TTC549 (cell line): Measurements from ENCODE around the gene CHAC2.
"Not testable (repeated sequence)": the region's sequence is repeated elsewhere in the genome, so short reads cannot be mapped to it uniquely, and the experiment has no call there.

ENCODE experiments used
- FAIRE-seq: peaks from 2 replicates; lab custom pipeline; 2012; peaks lifted over from hg19 to GRCh38; lab: Jason Lieb, UNC

The CHAC2 gene

DNA sequence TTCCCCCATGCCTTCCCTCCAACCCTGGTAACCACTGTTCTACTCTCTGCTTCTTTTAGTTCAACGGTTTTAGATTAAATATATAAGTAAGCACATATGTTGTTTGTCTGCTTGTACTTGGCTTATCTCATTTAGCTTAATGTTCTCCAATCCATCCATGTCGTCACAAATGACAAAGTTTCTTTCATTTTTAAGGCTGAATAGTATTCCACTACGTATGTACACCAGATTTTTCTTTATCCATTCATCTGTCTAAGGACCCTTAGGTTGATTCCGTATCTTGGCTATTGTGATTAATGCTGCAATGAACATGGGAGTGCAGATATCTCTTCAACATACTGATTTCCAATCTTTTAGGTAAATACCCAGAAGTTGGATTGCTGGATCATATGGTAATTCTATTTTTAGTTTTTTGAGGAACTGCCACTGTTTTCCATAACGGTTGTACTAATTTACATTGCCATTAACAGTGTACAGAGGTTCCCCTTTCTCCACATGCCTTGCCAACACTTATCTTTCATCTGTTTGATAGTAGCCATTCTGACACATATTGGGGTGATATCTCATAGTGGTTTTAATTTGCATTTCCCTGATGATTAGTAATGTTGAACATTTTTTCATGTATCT is 11.0 kb downstream of the CHAC2 start:
- no peak for FAIRE-seq

DNA sequence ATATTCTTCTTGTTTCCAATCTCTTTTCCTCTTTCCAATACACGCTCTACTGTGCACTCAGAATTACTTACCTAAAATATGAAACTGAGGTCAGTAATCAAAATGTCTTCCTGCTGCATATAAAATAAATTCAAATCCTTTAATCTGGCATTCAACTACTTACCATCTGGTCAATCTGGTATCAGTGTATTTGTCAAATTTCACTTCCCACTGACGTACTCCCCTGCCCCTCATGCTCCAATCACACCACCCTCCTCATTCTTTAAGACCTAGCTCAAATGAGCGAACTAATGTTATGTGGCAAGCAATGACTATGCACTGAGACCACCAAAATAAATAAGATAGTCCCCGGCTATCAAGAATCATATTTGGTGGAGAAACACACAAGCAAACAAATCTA is 12.5 kb downstream of the CHAC2 start:
- FAIRE-seq: no peak

DNA sequence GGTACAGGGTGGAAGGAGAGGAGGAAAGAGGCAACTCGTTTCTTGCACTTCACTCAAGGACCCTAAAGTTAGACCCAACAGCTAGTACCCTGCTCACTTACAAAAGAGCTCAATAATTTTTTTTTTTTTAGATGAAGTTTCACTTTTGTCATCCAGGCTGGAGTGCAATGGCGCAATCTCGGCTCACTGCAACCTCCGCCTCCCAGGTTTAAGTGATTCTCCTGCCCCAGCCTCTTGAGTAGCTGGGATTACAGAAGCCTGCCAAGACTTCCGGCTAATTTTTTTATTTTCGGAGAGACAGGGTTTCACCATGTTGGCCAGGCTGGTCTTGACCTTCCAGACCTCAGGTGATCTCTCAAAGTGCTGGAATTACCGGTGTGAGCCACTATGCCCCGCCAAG is 15.1 kb downstream of the CHAC2 start:
- FAIRE-seq: no peak

DNA sequence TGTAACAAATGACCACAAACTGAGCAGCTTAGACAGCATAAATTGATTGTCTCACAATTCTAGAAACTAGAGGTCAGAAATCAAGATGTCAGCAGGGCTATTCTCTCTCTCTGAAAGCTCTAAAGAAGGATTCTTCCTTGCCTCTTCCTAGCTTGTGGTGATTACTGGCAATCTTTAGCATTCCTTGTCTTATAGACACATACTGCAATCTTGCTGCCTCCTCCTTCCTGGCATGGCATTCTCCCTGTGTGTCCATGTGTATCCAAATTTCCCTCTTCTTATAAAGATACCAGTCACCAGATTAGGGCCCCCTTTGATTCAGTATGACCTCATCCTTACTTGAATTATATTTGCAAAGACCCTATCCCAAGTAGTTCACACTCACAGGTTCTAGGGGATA is 16.8 kb downstream of the CHAC2 start:
- no peak for FAIRE-seq

DNA sequence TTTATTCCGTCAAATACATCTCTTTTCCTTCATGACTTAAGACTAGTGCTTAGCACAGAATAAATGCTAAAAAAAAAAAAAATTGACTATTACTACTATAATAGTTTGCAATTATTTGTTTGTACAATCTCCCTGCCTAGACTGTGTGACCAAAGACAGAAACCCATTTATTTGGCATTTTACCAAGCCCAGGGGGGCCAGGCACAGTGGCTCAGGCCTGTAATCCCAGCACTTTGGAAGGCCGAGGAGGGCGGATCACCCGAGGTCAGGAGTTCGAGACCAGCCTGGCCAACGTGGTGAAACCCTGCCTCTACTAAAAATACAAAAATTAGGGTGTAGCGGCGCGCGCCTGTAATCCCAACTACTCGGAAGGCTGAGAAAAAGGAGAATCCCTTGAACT is 17.8 kb downstream of the CHAC2 start:
- FAIRE-seq: no peak

DNA sequence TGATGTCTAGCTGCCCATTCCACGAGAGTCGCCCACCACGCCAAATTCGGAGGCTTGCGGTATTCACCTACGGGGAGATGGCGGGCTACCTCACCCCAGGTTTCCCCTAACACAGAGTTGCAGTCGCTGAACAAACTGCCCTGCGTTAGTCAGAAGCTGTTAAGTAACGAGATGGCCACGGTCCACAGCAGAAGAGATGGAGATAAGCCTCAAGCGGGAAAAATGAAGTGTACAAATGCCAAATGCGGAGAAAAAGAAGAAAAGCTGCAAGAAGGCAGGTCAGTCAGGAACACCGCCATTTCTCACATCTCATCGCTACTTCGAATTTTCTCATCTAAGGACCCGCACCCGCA is 18.7 kb downstream of the CHAC2 start:
- FAIRE-seq: no peak

DNA sequence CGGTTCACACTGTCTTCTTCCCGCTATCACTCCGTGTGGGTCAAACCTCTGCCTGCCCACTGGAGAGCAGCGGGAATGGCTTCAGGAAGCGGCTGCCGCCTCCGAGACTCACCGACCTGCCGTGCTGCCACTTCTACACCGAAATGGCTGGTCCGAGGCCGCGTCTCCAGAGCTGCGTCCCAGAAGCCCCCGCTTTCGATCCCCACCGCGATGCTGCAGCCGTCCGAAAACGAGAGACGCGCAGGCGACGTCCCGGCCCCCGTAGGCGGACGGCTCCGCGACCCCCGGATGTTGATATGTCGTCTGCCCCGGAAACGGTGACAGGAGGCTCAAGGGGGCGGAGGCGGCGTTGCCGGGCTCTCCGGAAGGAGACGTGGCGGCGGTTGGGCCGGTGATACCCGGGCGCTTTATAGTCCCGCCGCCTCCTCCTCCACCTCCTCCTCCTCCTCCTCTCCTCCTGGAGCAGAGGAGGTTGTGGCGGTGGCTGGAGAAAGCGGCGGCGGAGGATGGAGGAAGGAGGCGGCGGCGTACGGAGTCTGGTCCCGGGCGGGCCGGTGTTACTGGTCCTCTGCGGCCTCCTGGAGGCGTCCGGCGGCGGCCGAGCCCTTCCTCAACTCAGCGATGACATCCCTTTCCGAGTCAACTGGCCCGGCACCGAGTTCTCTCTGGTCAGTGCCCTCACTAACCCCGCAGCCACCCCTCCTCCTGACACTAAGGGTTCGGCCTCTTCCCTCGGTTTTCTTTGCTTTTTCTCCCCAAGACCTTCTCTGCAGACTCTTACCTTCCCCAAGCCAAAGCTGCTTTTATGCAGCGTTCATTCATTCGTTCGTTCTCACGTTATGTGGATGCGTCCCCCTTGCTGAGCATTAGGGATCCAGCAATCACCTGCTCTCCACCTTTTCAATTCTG is 19.4 kb downstream of the CHAC2 start, which contains the start of the genes ASB3 and ERLEC1:
TSS of gene ASB3 (minus strand) at position 249 of the 909 bp plus-strand sequence. CDS start 21,381 bp downstream, outside the sequence.
TSS of gene ERLEC1 (plus strand) at position 340 of the 909 bp plus-strand sequence. CDS start at position 507, 167 bp downstream.
- FAIRE-seq: no peak

DNA sequence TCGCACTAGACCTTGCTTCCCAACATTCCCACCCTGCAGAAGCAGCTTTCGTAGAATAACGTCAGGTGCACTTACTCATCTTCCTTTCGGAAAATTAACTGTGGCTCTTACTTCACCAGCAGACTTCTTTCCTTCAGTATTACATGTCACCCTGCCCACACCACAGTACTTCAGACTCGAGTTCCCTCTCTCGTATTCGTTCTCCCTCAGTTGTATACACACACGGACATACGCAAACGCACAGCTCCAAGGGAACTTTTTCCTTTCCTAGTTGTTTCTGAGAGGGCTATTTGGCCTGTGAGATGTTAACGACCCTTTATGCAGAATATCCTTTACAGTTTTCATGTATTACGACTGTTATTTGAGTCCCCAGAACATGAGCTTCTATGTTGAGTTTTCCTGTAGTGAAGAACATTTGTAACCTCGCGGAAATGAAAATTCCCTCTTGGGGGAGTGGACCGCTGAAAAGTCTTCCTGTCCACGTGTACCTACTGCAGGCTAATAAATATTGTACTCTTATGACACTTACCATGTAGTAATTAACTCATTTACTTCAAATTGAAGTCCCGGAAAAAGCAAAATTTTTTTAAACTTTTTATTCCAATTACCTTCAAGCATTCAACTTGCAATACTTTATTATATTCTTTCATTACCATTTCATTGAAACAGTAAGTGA is 20.1 kb downstream of the CHAC2 start:
- no peak for FAIRE-seq

DNA sequence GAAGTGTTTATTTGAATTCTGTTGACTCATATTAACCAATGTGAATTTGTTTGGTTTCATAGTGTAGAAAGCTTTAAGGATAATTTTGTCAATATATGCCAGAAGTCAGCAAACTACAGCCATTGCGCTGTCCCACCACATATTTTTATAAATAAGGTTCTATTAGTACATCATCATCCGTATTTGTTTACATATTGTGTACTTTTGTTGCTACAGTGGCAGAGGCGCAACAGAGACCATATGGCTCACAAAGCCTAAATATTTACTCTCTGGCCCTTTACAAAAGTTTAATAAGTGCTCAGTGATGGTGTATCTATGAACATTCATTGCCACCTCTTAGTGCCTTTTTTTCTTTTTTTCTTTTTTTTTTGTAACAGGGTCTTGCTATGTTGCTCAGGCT is 25.7 kb downstream of the CHAC2 start:
- no peak for FAIRE-seq

DNA sequence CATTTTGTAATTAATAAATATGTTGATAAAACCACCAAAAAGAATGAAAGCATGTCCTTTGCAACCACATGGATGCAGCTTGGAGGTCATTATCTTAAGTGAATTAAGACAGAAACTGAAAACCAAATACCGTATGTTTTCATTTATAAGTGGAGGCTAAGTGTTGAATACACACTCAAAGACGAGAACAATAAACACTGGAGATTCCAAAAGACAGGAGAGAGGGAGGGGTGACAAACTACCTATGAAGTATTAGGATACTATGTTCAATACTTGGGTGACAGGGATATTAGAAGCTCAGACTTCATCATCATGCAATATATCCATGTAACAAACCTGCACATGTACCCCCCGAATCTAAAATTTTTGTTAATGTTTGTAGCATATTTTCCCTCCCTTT is 26.2 kb downstream of the CHAC2 start:
- FAIRE-seq: no peak

DNA sequence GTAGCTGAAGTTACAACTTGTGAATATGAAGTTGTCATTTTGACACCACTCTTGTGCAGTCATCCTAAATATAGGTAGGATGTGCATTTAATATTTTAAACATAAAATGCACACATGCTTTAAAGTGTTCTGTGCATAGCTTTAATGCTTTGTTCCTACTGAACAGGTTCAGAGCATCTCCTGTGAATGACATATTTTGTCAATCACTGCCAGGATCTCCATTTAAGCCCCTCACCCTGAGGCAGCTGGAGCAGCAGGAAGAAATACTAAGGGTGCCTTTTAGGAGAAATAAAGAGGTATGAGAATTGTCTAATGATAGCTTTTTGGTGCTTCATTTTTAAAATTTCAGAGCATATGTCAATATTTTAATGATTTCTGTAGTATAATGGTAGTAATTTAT is 33.9 kb downstream of the CHAC2 start:
- FAIRE-seq: no peak

DNA sequence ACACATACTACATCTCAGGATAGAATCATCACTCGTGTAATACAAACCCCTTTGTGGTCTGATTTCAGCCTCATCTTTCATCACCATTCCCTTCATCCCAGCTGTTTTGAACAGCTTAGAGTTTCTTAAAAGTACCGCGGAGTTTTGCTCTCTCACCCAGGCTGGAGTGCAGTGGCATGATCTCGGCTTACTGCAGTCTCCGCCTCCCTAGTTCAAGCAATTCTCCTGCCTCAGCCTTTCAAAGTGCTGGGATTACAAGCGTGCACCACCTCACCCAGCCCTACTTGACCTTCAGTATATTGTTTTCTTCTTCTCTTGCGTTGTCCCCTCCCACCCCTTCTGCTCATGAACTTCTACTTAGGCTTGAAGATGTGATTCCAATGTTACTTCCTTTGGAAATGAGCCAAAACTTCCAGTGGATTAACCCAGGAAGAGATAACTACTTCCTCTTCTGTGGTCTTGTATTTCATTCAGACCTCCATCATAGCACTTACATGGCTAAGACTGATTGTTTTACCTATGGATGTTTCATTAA is 35.1 kb downstream of the CHAC2 start:
- FAIRE-seq: no peak

DNA sequence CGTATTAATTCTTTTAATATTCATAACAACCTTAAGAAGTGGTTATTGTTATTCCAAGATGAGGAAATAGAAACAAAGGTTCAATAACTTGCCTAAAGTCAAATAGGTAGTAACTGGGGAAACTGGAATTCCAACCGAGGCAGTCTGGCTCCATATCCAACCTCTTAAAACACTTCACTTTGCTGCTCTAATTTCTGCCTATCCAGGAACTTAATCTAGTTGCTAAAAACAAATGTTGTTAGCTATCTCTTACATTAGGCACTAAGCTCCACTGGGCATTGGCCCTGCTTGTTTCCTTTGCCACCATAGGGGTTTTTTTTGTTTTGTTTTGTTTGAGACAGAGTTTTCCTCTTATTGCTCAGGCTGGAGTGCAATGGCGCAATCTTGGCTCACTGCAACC is 44.0 kb downstream of the CHAC2 start:
- no peak for FAIRE-seq

DNA sequence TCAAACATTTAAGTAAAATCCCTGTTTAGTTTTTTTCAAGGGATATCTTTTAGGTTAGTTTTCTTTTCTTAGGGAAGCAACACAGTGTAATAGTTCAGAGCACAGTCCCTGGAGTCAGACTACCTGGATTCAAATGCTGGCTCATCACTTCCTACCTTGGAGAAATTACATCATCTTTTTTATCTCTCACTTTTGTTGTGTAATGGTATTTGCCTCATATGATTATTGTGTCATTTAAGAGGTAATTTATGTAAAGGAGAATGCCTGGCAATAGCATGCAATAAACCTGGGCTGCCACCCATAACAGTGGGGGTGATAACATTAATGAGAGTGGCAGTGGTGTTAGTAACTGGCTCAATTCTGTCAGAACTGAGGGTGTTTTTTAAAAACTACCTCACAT is 45.5 kb downstream of the CHAC2 start:
- FAIRE-seq: no peak

DNA sequence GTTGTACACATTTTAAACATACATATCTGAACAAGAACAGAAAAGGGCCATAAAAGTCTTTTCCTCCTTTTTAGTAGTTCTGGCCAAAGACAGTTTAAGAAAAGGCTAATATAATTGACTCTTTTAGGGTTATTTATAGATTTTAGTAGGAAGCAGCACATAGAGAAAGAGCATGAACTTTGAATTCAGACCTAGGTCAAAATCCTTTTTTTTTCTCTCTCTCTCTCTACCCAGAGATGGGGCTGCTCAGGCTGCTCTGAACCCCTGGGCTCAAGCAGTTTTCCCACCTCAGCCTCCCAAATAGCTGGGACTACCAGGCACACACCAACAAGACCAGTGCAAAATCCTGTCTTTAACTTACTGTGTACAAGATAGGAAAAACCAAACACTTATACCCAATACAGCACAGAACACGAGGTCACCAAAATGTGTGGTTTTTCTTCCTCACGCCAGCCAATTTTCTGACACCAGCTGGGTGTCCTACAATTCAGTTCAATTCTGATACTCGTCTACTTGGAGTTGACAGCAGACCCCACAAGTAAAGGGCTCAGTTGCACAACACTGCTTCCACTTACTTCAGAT is 51.3 kb downstream of the CHAC2 start:
- no peak for FAIRE-seq

DNA sequence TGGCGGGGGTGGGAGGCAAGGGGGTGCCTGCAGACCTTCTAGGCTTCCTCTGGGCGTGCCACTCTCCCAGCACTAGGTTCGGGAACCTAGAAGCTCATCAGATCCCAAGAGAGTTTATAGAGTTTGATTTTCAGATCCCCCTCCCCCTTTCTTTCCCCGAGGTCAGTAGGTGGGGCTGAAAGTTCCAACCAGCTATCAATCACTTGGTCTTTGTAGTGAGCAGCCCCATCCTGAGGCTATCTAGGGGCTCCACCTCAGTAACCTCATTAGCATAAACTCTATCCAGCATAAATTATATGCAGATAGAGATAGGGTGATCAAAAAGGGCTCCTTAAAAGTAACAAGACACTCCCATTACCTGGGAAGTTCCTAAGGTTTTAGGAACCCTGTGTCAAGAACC is 52.0 kb downstream of the CHAC2 start:
- FAIRE-seq: no peak

DNA sequence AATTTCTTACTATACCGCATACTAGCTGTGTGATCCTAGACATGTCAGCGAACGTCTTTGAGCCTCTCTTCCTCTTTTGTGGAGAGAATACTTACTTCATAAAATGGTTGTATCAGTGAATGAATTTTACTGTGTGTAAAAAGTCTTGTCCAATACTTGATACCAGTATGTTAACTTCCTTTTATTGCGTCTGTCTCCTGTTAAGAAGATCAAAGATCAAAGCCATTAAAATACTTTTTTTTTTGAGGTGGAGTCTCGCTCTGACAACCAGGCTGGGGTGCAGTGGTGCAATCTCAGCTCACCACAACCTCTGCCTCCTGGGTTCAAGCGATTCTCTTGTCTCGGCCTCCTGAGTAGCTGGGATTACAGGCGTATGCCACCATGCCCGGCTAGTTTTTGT is 52.4 kb downstream of the CHAC2 start:
- no peak for FAIRE-seq

DNA sequence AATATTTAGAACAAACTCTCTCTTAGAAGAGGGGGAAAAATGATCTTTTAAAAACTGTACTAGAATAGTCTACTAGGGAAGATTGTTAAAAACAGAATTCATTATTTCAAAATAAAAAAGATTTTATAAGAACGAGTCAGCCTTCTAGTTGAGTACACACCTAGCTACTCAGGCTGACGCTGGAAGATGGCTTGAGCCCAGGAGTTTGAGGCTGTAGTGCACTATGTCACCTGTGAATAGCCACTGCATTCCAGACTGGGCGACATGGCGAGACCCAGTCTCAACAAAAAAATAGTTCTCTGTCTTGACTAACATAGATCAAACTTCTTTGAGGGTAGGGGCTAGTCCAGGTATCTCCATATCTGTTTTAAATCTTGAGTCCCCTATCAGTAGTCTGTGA is 53.1 kb downstream of the CHAC2 start:
- no peak for FAIRE-seq

DNA sequence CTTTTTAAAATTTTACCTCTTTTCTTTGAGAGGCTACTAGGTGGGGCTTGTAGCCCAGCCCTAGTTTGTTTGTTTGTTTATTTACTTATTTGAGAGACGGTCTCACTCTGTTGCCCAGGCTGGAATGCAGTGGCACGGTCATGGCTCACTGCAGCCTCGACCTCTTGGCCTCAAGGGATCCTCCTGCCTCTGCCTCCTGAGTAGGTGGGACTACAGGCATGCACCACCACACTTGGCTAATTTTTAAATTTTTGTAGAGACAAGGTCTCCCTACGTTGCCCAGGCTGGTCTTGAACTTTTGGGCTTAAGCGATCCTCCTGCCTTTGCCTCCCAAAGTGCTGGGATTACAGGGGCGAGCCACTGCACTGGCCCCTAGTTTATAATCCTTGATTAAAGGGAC is 54.2 kb downstream of the CHAC2 start:
- no peak for FAIRE-seq

DNA sequence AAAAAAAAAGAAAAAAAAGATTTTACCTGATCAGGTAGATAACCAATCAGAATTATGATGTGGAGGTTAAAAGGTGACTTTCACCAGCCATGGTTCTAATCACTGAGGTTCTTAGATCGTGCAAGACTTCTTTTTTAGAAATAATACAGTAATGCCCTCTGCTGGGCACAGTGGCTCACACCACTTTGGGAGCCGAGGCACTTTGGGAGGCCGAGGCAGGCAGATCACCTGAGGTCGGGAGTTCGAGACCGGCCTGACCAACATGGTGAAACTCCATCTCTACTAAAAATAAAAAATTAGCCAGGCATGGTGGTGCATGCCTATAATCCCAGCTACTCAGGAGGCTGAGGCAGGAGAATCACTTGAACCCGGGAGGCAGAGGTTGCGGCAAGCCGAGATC is 56.0 kb downstream of the CHAC2 start:
- not testable (repeated sequence) for FAIRE-seq
